ENCODE results near the gene MBD4.

- TF ChIP-seq, protein P1, sequence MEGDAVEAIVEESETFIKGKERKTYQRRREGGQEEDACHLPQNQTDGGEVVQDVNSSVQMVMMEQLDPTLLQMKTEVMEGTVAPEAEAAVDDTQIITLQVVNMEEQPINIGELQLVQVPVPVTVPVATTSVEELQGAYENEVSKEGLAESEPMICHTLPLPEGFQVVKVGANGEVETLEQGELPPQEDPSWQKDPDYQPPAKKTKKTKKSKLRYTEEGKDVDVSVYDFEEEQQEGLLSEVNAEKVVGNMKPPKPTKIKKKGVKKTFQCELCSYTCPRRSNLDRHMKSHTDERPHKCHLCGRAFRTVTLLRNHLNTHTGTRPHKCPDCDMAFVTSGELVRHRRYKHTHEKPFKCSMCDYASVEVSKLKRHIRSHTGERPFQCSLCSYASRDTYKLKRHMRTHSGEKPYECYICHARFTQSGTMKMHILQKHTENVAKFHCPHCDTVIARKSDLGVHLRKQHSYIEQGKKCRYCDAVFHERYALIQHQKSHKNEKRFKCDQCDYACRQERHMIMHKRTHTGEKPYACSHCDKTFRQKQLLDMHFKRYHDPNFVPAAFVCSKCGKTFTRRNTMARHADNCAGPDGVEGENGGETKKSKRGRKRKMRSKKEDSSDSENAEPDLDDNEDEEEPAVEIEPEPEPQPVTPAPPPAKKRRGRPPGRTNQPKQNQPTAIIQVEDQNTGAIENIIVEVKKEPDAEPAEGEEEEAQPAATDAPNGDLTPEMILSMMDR (conservative IDR thresholded peaks at IDR 0.05; ENCODE audit: low read depth, low read length), result no peak
- no peak for TF ChIP-seq EZH2 (IDR thresholded peaks at IDR 0.05; ENCODE audit: low read length, unreplicated experiment)
Observed at GRCh38 chr3:129453732-129454131, 14.0 kb upstream of the MBD4 start.
